K562 (cell line): ENCODE data around the gene NFKBIA. TPM values are rescaled to one million over a fixed set of nuclear protein-coding genes. Genes with fewer than 3 reads are reported as not detected.
A peak's percentile ranks its signal among the peaks of the same experiment; 100 is the strongest.

Experiments used
- ATAC-seq: fragments of 200-7000 bp; cut with Tn5 transposase; 3 replicates; pipeline ENCODE4 v1.9.1; 2020; ENCODE audit warnings: moderate library complexity
- Bru-seq: library from RNA; stranded (reverse); fragments of 400-500 nt; gene quantifications from one replicate; lab custom pipeline; 2021; lab: Mats Ljungman, UMichigan
- BruChase-seq, 2 experiments: library from RNA; stranded (reverse); fragments of 400-500 nt; gene quantifications; one replicate each; lab custom pipeline; 2021; lab: Mats Ljungman, UMichigan
- BruUV-seq: library from RNA; stranded (reverse); fragments of 400-500 nt; replicated peaks from 2 replicates; lab custom pipeline; 2021; lab: Mats Ljungman, UMichigan
- CTCF ChIA-PET: fragments of 300-600 bp; formaldehyde crosslinking; extraction: SDS; loops from one replicate; lab custom pipeline; 2021; ENCODE audit warnings: low intra/inter-chr PET ratio; lab: Yijun Ruan, JAX
- POLR2A ChIA-PET: fragments of 300-600, 350-650 bp; sonication (Branson Sonifier 250); formaldehyde crosslinking; extraction: SDS; loops from one replicate; lab custom pipeline; 2021; ENCODE audit warnings: antibody characterized with exemption, inconsistent platforms; lab: Yijun Ruan, JAX
- DNase-seq, 4 experiments: peaks; one replicate each; pipeline versions ENCODE4 v3.0.0 to v3.0.0-alpha.2; 2011 to 2018; ENCODE audit warnings: low spot score in 3 of 4, mixed read lengths in 3 of 4; ENCODE audit errors: extremely low read depth in 1 of 4
- FAIRE-seq: peaks from 2 replicates; lab custom pipeline; 2011; peaks lifted over from hg19 to GRCh38; lab: Jason Lieb, UNC
- H2AFZ ChIP-seq: 2 replicates; pipeline ENCODE4 v1.6.0; 2011; ENCODE audit warnings: low read depth, low read length, control low read depth, inconsistent platforms
- H3K27ac ChIP-seq: fragments of 200-600 bp; 3 replicates; pipeline ENCODE4 v1.8.0; 2011; ENCODE audit warnings: low read depth, mild to moderate bottlenecking, control low read depth, inconsistent platforms, low read length, moderate library complexity, mixed read lengths; ENCODE audit errors: extremely low read depth
- H3K27me3 ChIP-seq, 2 experiments: fragments of 300-600 bp in 1 of 2; 2 replicates in 1 of 2; 3 replicates in 1 of 2; pipeline versions ENCODE4 v1.6.0 to v1.8.0; 2011; ENCODE audit warnings: inconsistent platforms in 2 of 2, low read length in 2 of 2, mild to moderate bottlenecking in 1 of 2, mixed read lengths in 1 of 2, moderate library complexity in 1 of 2; ENCODE audit not compliant: control insufficient read depth in 2 of 2, insufficient read depth in 2 of 2
- H3K36me3 ChIP-seq: fragments of 300-600 bp; 3 replicates; pipeline ENCODE4 v1.8.0; 2011; ENCODE audit warnings: mild to moderate bottlenecking, low read length, inconsistent platforms; ENCODE audit not compliant: control insufficient read depth, insufficient read depth
- H3K4me1 ChIP-seq, 2 experiments: fragments of 200-600 bp in 1 of 2; replicated peaks in 1 of 2; 2 replicates in 1 of 2; 3 replicates in 1 of 2; pipeline versions ENCODE4 v1.5.1 to v1.8.0; 2011; ENCODE audit warnings: inconsistent platforms in 2 of 2, low read length in 2 of 2, mild to moderate bottlenecking in 1 of 2, mixed read lengths in 1 of 2, moderate library complexity in 1 of 2; ENCODE audit not compliant: control insufficient read depth in 2 of 2, insufficient read depth in 2 of 2
- H3K4me2 ChIP-seq: 2 replicates; pipeline ENCODE4 v1.6.1; 2011; ENCODE audit warnings: low read length, control low read depth, inconsistent platforms, mixed read lengths; ENCODE audit not compliant: insufficient read depth
- H3K4me3 ChIP-seq: fragments of 200-600 bp; sonication (generic), shearing (Covaris generic); 2 replicates; pipeline ENCODE4 v1.5.1; 2016; ENCODE audit warnings: control low read depth, inconsistent platforms
- H3K79me2 ChIP-seq: fragments of 200-600 bp; 3 replicates; pipeline ENCODE4 v1.8.0; 2011; ENCODE audit warnings: low read length, inconsistent platforms; ENCODE audit not compliant: control insufficient read depth, insufficient read depth
- H3K9ac ChIP-seq, 2 experiments: 2 replicates each; pipeline versions ENCODE4 v1.6.0 to v1.6.1; 2011; ENCODE audit warnings: low read depth in 2 of 2, low read length in 2 of 2, control low read depth in 1 of 2, inconsistent platforms in 1 of 2, mild to moderate bottlenecking in 1 of 2, mixed read lengths in 1 of 2; ENCODE audit not compliant: insufficient read depth in 1 of 2
- H3K9me1 ChIP-seq: one replicate; pipeline ENCODE4 v1.6.0; 2011; ENCODE audit warnings: inconsistent platforms, mild to moderate bottlenecking, low read length, moderate library complexity; ENCODE audit not compliant: control insufficient read depth, insufficient read depth
- H3K9me3 ChIP-seq: replicated peaks from 2 replicates; pipeline ENCODE4 v1.5.1; 2011; ENCODE audit warnings: low read depth, low read length, inconsistent platforms; ENCODE audit not compliant: control insufficient read depth, insufficient read depth
- H4K20me1 ChIP-seq: replicated peaks from 2 replicates; pipeline ENCODE4 v1.6.1; 2011; ENCODE audit warnings: low read length, inconsistent platforms, mixed read lengths; ENCODE audit not compliant: control insufficient read depth, insufficient read depth
- ATF1 ChIP-seq, 2 experiments: fragments of 450-650 bp in 1 of 2; IDR thresholded peaks; 2 replicates each; pipeline ENCODE4 v1.6.1; 2016; ENCODE audit warnings: missing compliant biosample characterization in 1 of 2, missing genetic modification characterization in 1 of 2
- C11orf30 ChIP-seq: fragments of 450-650 bp; IDR thresholded peaks from 2 replicates; pipeline ENCODE4 v1.6.1; 2016; ENCODE audit warnings: low read depth, mild to moderate bottlenecking
- CXXC5 ChIP-seq: fragments of 250-450 bp; sonication (Bioruptor Pico); IDR thresholded peaks from 2 replicates; pipeline ENCODE4 v1.8.0; 2022; ENCODE audit warnings: inconsistent platforms, mild to moderate bottlenecking, moderate library complexity
- KDM1A ChIP-seq, 2 experiments: fragments of 450-650 bp; IDR thresholded peaks; 2 replicates each; pipeline ENCODE4 v1.6.1; 2016; ENCODE audit warnings: mild to moderate bottlenecking in 2 of 2
- MNT ChIP-seq, 2 experiments: fragments of 450-650 bp; conservative IDR thresholded peaks; 2 replicates each; pipeline ENCODE4 v1.6.1; 2017; ENCODE audit warnings: mild to moderate bottlenecking in 2 of 2, moderate library complexity in 2 of 2
- PHF8 ChIP-seq: fragments of 200-600 bp; sonication (generic); IDR thresholded peaks from 2 replicates; pipeline ENCODE4 v1.6.1; 2012; ENCODE audit warnings: mixed run types, mild to moderate bottlenecking, inconsistent platforms, low read length, moderate library complexity, borderline replicate concordance
- YY1 ChIP-seq, 3 experiments: IDR thresholded peaks; 2 replicates each; pipeline ENCODE4 v1.6.1; 2011; ENCODE audit warnings: low read length in 2 of 3, mild to moderate bottlenecking in 2 of 3, moderate library complexity in 2 of 3, borderline replicate concordance in 1 of 3, control low read depth in 1 of 3, low read depth in 1 of 3; ENCODE audit not compliant: insufficient read depth in 3 of 3, insufficient replicate concordance in 2 of 3, control insufficient read depth in 1 of 3, insufficient read length in 1 of 3; ENCODE audit errors: extremely low read depth in 1 of 3
- ZNF224 ChIP-seq: sonication (generic); formaldehyde crosslinking; IDR thresholded peaks from 2 replicates; pipeline ENCODE4 v1.8.0; 2022; ENCODE audit warnings: mild to moderate bottlenecking, missing genetic modification reagents
- ZNF511 ChIP-seq: sonication (generic); formaldehyde crosslinking; IDR thresholded peaks from 2 replicates; pipeline ENCODE4 v1.8.0; 2022; ENCODE audit warnings: mild to moderate bottlenecking, missing genetic modification reagents
- WGBS: fragments of 100-300 bp; shearing (Covaris generic); methylation state at CpG from one replicate; pipeline ENCODE4 v1.1.6; 2016; ENCODE audit warnings: low coverage, mixed read lengths; ENCODE audit not compliant: insufficient coverage; ENCODE audit errors: missing lambda C conversion rate; 5-methylcytosine and 5-hydroxymethylcytosine counted together
- in situ Hi-C: fragments of 300-500 bp; cut with MboI; formaldehyde crosslinking; loops from 4 replicates; pipeline ENCODE4 v1.15.0; 2018; ENCODE audit warnings: inconsistent platforms, mixed read lengths
- intact Hi-C: fragments of 100-400 bp; cut with micrococcal nuclease; formaldehyde crosslinking; loops from 2 replicates; pipeline ENCODE4 v1.14.2; 2022
- long read RNA-seq, 3 experiments: library from polyadenylated mRNA in 2 of 3; library from RNA in 1 of 3; unstranded in 2 of 3; stranded (forward) in 1 of 3; transcript quantifications; one replicate each; pipeline ENCODE4 v2.0.0, GENCODE V29; 2019 to 2022
- polyA minus RNA-seq, 3 experiments: library from RNA; depleted of rRNA, polyadenylated mRNA; stranded (reverse); fragments of >200 nt; gene quantifications; 2 replicates each; pipeline ENCODE4 v1.2.3, GENCODE V29; 2011
- polyA plus RNA-seq, 8 experiments: library from polyadenylated mRNA; depleted of rRNA in 4 of 8; stranded (reverse) in 5 of 8; unstranded in 3 of 8; fragments of >200 nt; fragmentation: Nextera tagmentation in 2 of 8; fragmentation: Illumina TruSeq in 1 of 8; extraction: Ambion mirVana in 2 of 8; extraction: Trizol in 1 of 8; gene quantifications; 2 replicates each; pipeline versions ENCODE4 v1.2.1 to v1.2.3, GENCODE V29; 2011 to 2014; ENCODE audit warnings: inconsistent platforms in 1 of 8, missing spikeins in 1 of 8
- total RNA-seq, 7 experiments: library from RNA; depleted of rRNA in 6 of 7; stranded (reverse); fragments of >200 nt in 6 of 7; fragmentation: Illumina TruSeq in 2 of 7; extraction: Trizol in 2 of 7; gene quantifications; 2 replicates each; pipeline versions ENCODE4 v1.2.1 to v1.2.3, GENCODE V29; 2011 to 2021; ENCODE audit warnings: low replicate concordance in 1 of 7

The NFKBIA gene
- 39.0 and 119 TPM in 2 replicates for total RNA-seq (2011; cell fraction: chromatin; rRNA removed; ENCODE audit: low replicate concordance)
- 77.4 and 121 TPM in 2 replicates for total RNA-seq (2011; cell fraction: nucleolus; rRNA removed)
- total RNA-seq (2011; cell fraction: nucleoplasm; rRNA removed), result 50.6 and 60.0 TPM in 2 replicates
- total RNA-seq (2014; rRNA removed) (20.9 and 39.6 TPM in 2 replicates), total RNA-seq (2014; rRNA removed; fragmentation: Illumina TruSeq; extraction: Trizol) (16.7 and 17.7 TPM in 2 replicates), total RNA-seq (2015; rRNA removed; fragmentation: Illumina TruSeq; extraction: Trizol) (31.8 and 34.5 TPM in 2 replicates), total RNA-seq (2021) (21.3 and 22.7 TPM in 2 replicates), polyA plus RNA-seq (2011; rRNA removed) (15.0 and 23.8 TPM in 2 replicates), polyA plus RNA-seq (2014; fragmentation: Illumina TruSeq; extraction: Trizol) (23.8 and 24.4 TPM in 2 replicates), polyA plus RNA-seq (2014; fragmentation: Nextera tagmentation; extraction: Ambion mirVana) (1 to 10 TPM; 6.9 to 8.8 TPM), polyA plus RNA-seq (2014; rRNA removed) (15.3 and 18.2 TPM in 2 replicates), polyA minus RNA-seq (2011; rRNA and poly(A)+ RNA removed) (19.5 and 24.3 TPM in 2 replicates), Bru-seq, nascent RNA (percentile 91 among the genes with signal in this experiment), BruChase-seq, experiment 1, labeled RNA remaining after a 2-hour chase (percentile 87 among the genes with signal in this experiment), BruChase-seq, experiment 2, labeled RNA remaining after a 6-hour chase (percentile 89 among the genes with signal in this experiment)
- 17.5 and 26.1 TPM in 2 replicates for polyA plus RNA-seq (2011; cell fraction: cytosol; rRNA removed)
- 75.3 and 106 TPM in 2 replicates for polyA plus RNA-seq (2011; cell fraction: nucleus; rRNA removed)
- polyA plus RNA-seq (2012), result 23.5 and 32.0 TPM in 2 replicates
- 17.6 and 21.0 TPM in 2 replicates for polyA minus RNA-seq (2011; cell fraction: cytosol; rRNA and poly(A)+ RNA removed)
- 67.9 and 90.0 TPM in 2 replicates for polyA minus RNA-seq (2011; cell fraction: nucleus; rRNA and poly(A)+ RNA removed)
- long read RNA-seq, experiment 1, transcript NFKBIA-201 (6 exons, 1,558 nt), result major isoform, 13 of 33 reads
- long read RNA-seq, experiment 1, partial matches to known transcripts, result 13 of 33 reads
- long read RNA-seq, experiment 1, other reads (novel, unspliced or antisense), result 3 of 33 reads
- long read RNA-seq, experiment 2, transcript NFKBIA-201 (6 exons, 1,558 nt), result major isoform, 11 of 21 reads
- long read RNA-seq, experiment 2, partial matches to known transcripts, result 0 of 21 reads
- long read RNA-seq, experiment 2, other reads (novel, unspliced or antisense), result 10 of 21 reads
- long read RNA-seq, experiment 3, transcript NFKBIA-201 (6 exons, 1,558 nt), result major isoform, 25 of 27 reads
- long read RNA-seq, experiment 3, partial matches to known transcripts, result 0 of 27 reads
- long read RNA-seq, experiment 3, other reads (novel, unspliced or antisense), result 0 of 27 reads

GRCh38 chr14:35404449-35405303, at the start of gene NFKBIA:
NFKBIA (minus strand) TSS chr14:35404749; CDS start chr14:35404644, 105 bp downstream.
- intact Hi-C loops, result loop anchor here (5.0 to 10.0 kb wide), 4 partner anchors 37 to 360 kb away; partner anchors contain the start of genes FAM177A1 and PSMA6
- peak; percentile 72 for FAIRE-seq
- peaks cover 23 to 28% of the 10 kb centered on the region in 2 experiments for H3K4me1 ChIP-seq
- in situ Hi-C loops, result loop anchor here (5.0 to 25.0 kb wide), 5 partner anchors 162 to 1067 kb away; no protein-coding TSS in a partner anchor
- peak; percentile 90 for ATAC-seq
- H3K4me3 ChIP-seq, result peak within 1 kb of the TSS; percentile 89
- H3K4me2 ChIP-seq, result peak within 1 kb of the TSS; percentile 88
- H3K79me2 ChIP-seq, result peaks cover 39% of the 10 kb centered on the region
- peak within 1 kb of the TSS; percentile 96 for H3K27ac ChIP-seq
- H3K9me1 ChIP-seq, result no peaks in the 10 kb centered on the region
- no TSS peak for BruUV-seq
- ChIA-PET CTCF (no interaction called here), POLR2A (interaction anchor here (0.6 to 4.2 kb wide), 15 partner anchors 11 to 355 kb away, joined by 3 to 49 read pairs (median 4); partner anchors contain the start of genes PPP2R3C and PSMA6)
- peak; percentile 69 to 88 (median 74) for DNase-seq
- 2% methylated on average over 38 of the region's 69 CpGs for WGBS
- H3K27me3 ChIP-seq, result no peaks in the 10 kb centered on the region
- no peaks in the 10 kb centered on the region for H3K9me3 ChIP-seq
- H2AFZ ChIP-seq, result peak within 1 kb of the TSS; percentile 93
- peak within 1 kb of the TSS; percentile 89 to 98 for H3K9ac ChIP-seq
- no peaks in the 10 kb centered on the region for H4K20me1 ChIP-seq
- peaks cover 39% of the 10 kb centered on the region for H3K36me3 ChIP-seq
- TF ChIP-seq C11orf30, result no peak
- no peak for TF ChIP-seq ATF1 (CRISPR knock-in tag; IDR thresholded peaks at IDR 0.05)
- no peak for TF ChIP-seq ATF1 (tag; IDR thresholded peaks at IDR 0.05)
- TF ChIP-seq MNT (conservative IDR thresholded peaks at IDR 0.05), result 0 out of 4 replicates have a peak, but pooled peaks of 1 of the 2 experiments have one; percentile 14
- TF ChIP-seq KDM1A (IDR thresholded peaks at IDR 0.05), result peak in 1 of 2 experiments; percentile 36; a peak in 1 of 4 replicates
- peak; percentile 31 to 85 (median 83) for TF ChIP-seq YY1 (IDR thresholded peaks at IDR 0.05; ENCODE audit: borderline replicate concordance in 1 of 3, control insufficient read depth in 1 of 3, extremely low read depth in 1 of 3, insufficient read depth in 3 of 3, insufficient read length in 1 of 3, insufficient replicate concordance in 2 of 3, low read depth in 1 of 3, low read length in 2 of 3)
- TF ChIP-seq ZNF511 (CRISPR knock-in tag), result peak; percentile 21; the same call in 1 of the 2 replicates
- no peak for TF ChIP-seq ZNF224 (CRISPR knock-in tag)
- peak; percentile 54 for TF ChIP-seq CXXC5 (CRISPR knock-in tag)
- TF ChIP-seq PHF8, result peak; percentile 79
